HG02623 (cell line): ENCODE measurements around the gene CAPN1.
"Not testable (repeated sequence)": the region's sequence is repeated elsewhere in the genome, so short reads cannot be mapped to it uniquely, and the experiment has no call there.

Source experiments
- ATAC-seq: cut with Tn5 transposase; IDR thresholded peaks from one replicate; pipeline ENCODE4 v1.9.1; 2021; ENCODE audit warnings: moderate library complexity; ENCODE audit not compliant: unreplicated experiment

The CAPN1 gene

DNA sequence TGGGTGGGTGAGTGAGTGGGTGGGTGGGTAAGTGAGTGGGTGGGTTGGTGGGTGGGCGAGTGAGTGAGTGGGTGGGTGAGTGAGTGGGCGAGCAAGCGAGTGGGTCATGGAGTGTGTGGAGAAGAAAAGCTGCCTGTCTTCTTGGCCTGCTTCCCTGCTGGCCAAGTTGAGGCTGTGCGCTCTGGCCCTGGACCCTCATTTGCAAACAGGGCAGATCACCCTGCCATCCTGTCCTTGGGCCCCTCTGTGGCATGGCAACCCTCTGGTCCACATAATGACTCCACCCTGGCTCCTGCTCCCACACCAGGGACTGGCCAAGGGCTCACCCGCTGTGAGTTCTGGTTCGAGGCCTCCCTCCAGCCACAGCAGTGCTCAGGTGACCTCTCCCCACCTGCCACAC lies 35.1 kb downstream of the CAPN1 start:
- ATAC-seq = no peak

DNA sequence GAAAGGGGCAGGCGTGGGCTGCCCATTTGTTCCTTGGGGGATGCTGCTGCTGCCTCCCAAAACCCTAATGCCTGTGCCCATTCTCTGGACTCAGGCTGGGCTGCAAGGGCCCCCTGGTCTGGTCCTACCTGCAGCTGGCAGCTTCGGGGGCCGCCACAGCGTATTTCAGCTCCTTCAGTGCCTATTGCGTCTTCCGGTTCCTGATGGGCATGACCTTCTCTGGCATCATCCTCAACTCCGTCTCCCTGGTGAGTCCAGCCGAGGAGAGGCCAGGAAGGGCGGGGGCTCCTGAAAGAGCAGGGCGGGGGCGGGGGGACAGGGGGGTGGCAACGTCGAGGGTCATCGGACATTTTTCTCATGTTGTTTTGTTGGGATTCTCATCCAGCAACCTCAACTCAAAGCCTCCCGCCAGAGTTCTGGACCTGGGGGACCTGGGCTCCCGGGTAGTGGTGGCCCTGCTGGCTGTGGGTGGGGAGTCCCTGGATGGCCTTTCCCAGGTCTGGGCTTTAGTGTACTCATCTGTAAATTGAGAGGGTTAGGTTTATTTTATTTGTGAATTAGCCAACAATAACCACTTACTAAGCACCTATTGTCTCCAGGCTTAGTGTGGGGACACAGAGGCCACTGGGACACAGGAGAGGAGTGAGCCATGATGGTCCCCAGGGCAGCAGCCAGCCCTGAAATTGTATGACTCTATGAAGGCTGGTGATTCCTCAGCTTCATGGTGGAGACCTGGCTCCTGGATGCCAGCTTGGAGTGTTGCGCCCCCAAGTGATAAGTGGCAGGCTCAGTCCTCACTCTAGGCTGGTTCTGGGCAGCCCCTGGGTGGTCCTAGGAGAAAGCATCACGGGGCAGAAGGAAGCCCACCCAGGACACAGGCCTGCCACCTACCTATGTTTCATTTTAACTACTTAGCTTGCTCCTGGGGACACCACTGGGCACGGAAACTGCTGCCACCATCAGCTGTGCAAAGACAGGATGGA lies 36.0 kb downstream of the CAPN1 start:
- ATAC-seq = no peak

DNA sequence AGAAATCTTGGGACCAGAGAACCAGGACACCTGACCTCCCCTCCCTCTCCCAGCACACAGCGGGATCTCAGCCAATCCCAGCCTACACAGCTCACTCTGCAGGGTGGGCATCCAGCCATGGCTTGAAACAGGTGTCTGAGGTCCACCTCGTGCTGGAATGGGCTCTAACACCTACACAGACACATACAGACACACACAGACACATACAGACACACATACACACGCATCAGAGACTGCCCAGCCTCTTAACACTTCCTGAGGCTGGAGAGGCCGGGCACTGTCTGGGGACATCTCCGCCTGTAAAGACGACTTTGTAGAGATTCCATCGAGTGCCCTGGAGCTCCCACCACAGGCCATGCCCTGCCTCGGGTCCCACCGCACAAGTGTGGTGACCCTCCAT lies 36.7 kb downstream of the CAPN1 start:
- no peak for ATAC-seq

DNA sequence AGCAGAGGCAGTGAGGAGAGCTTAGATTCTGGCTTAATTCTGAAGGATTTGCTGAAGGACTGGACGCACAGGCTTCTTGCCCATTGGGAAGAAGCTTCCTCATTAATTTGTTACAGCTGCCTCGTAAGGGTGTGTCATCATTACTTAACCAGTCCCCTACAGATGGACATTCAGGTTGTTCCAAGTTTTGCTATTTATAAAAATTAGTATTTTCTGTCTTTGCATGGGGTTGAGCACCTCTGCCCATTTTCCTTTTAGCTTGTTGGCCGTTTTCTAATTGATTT lies 38.1 kb downstream of the CAPN1 start:
- no peak for ATAC-seq

DNA sequence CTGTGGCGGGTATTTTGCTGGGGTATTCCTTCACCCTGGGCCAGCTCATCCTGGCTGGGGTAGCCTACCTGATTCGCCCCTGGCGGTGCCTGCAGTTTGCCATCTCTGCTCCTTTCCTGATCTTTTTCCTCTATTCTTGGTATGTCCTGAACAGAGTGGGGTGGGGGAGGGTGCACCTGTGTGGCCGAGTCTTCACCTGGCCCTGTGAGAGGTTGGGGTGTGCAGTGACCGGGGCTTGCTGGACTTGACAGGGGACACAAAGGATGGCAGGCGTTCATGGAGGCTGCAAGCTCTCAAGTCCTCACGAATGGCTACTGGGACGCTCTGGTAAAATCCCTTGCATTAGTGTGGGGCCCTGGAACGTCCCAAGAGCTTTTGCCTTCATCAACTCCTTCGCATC lies 39.3 kb downstream of the CAPN1 start:
- ATAC-seq = no peak

DNA sequence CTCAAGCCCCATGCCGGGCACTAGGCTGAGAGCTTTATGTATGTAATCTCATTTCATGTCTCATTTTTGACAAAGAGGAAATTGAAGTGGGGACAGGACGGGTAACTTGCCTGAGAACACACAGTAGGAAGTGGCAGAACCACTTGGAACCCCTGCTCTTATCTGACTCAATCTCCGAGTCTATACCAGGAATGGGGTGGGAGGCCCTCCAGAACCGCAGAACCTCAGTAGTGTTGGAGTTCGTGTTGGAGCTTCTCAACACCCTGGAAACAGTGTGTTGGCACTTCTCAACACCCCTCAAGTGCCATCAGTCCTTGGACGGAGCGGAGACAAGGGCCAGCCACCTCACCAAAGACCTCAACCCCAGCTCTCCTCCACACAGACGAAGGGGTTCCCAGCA lies 41.3 kb downstream of the CAPN1 start:
- ATAC-seq = no peak

DNA sequence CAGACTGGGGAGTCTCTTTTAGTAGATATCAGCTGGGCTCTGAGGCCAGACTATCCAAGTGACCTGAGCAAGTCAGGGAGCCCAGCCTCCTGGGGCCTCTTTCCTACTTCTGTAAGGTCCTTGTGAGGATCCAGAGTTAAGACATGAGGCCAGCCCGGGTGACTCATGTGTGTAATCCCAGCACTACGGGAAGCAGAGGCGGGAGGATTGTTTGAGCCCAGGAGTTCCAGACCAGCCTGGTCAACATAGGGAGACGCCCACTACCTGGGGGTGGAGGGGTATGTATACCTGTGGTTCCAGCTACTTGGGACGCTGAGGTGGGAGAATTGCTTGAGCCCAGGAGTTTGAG lies 43.2 kb downstream of the CAPN1 start:
- no peak for ATAC-seq

DNA sequence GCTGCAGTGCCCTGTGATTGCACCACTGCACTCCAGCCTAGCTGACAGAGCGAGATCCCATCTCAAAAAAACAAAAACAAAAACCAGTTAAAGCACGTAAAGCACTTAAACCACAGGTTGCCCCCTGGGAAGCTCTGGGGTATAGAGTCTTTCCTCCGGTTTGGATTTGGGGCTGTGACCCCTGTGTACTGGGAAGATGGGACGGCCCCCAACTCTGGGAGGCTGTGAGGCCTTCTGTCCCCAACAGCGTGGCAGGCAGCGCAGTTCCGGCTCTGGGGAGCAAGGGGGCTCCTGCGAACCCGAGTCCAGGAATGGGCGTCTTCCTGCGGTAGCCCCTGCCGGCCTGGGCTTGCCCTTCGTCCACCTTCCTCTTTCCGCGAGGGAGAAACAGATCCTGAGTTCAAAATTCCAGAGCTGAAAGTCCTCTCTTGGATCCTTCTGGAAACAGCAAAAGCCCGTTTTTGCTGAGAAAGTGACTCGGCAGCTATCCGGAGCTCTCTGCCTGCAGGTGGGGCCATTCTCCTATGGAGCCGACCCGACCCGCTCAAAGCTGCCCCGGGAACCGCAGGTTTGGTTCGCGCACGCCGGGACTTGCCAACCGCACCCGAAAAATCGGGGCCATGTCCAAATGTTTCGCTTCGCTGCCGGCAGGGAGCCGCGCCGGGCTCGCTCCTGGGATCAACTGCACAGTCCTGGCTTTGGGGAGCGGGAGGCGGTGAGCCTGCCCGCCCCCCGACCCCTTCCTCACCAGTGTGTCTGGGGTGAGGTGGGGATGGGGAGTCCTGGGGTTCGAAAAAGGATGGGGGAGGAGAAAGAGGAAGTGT lies 43.8 kb downstream of the CAPN1 start:
- no peak for ATAC-seq

DNA sequence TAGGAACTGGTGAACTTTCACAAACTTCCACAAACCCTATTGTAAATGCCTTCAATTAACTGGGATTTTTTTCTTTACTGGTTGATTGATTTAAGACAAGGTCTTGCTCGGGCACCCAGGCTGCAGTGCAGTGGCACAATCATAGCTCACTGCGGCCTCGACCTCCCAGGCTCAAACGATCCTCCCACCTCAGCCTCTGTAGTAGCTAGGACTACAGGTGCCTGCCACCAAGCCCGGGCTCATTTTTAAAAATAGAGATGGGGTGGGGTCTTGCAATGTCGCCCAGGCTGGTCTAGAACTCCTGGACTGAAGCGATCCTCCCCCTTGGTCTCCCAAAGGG lies 44.3 kb downstream of the CAPN1 start:
- ATAC-seq = no peak

DNA sequence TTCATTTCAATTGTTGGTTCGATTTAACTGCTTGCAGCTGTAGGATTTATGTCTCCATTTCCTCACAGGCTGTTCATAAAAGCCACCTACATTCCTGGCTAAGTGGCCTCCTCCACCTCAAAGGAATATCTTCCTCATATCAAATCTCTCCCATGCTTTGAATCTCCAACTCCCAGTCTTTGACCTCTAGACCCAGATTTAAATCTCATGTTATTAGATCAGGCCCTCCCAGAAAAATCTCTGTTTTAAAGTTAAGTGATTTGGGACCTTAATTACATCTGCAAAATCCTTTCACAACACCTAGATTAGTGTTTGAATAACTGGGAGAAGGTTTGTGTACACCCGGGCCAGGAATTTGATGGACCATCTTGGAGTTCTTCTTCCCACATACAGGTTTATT lies 46.2 kb downstream of the CAPN1 start:
- no peak for ATAC-seq

DNA sequence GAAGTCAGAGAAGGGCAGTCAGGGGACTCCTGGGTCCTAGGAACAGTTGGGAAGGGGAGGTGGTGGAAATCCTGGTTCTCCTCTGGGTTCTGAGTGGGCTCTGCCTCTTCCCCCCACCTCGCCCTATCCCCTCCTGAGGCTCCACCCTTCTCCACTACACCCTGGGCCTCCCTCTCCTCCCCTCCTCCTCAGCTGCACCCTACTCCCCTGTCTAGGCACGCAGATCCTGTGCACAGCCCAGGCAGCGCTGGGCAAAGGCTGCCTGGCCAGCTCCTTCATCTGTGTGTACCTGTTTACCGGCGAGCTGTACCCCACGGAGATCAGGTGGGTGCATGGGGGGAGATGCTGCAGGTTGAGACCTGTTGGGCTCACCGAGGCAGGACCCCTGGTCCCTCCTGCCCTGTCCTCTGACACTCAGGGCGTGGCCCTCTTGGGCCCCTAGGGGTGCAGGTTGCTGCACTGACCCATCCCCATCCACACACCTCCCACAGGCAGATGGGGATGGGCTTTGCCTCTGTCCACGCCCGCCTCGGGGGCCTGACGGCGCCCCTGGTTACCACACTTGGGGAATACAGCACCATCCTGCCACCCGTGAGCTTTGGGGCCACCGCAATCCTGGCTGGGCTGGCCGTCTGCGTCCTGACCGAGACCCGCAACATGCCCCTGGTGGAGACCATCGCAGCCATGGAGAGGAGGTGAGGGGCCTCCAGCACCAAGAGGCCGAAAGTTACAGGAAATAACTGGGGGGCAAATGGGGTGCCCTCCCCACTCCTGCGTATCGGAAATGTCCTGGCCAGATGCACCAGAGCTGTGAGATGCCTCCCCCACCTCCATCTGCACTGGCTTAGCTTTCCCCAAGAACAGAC lies 54.7 kb downstream of the CAPN1 start:
- no peak for ATAC-seq

DNA sequence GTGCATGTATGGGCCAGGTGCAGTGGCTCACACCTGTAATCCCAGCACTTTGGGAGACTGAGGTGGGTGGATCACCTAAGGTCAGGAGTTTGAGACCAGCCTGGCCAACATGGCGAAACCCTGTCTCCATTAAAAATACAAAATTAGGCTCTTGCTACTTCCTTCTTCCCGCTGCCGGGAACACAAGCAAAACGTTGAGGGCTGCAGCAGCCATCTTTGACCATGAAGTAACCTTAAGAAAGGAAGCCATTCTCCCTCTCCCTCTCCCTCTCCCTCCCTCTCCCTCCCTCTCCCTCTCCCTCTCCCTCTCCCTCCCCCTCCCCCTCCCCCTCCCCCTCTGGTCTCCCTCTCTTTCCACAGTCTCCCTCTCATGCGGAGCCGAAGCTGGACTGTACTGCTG lies 56.6 kb downstream of the CAPN1 start:
- ATAC-seq = not testable (repeated sequence)

DNA sequence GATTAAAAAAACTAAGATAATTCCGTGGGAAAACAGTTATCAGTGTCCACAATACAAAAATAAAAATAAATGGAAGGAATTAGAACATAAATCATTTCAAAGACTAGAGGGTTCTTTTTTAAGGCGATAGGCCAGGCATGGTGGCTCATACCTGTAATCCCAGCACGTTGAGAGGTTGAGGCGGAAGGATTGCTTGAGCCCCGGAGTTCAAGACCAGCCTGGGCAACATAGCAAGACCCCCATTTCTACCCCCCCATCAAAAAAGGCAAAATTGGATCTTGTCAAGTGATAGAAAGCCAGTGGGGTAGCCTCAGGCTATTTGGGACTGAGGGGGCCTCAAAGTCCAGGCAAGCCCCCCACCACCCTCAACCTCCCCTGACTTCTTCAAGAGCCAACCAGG lies 59.4 kb downstream of the CAPN1 start:
- no peak for ATAC-seq

DNA sequence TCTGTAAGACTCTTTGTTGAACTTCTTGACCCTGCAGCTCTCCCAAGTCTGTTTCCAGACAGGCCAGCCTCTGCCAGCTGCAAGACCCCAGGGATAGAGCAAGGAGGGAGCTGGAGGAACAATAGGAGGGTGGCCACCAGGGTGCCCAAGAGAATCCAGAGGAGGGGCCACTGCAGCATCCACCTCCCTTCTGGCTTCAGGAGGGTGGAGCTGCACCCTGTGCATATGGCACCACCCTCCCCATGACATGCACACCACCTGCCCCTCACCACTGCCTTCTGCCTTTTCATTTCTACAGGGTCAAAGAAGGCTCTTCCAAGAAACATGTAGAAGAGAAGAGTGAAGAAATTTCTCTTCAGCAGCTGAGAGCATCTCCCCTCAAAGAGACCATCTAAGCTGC lies 60.0 kb downstream of the CAPN1 start:
- no peak for ATAC-seq

DNA sequence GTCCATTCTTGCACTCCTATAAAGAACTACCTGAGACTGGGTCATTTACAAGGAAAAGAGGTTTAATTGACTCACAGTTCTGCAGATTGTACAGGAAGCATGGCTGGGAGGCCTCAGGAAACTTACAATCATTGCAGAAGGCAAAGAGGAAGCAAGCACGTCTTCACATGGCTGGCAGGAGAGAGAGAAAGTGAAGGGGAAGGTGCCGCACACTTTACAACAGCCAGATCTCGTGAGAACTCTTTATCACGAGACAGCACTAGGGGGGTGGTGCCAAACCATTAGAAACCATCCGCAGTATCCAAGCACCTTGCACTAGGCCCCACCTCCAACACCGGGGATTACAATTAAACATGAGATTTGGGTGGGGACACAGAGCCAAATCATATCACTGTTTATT lies 60.7 kb downstream of the CAPN1 start:
- ATAC-seq = no peak

DNA sequence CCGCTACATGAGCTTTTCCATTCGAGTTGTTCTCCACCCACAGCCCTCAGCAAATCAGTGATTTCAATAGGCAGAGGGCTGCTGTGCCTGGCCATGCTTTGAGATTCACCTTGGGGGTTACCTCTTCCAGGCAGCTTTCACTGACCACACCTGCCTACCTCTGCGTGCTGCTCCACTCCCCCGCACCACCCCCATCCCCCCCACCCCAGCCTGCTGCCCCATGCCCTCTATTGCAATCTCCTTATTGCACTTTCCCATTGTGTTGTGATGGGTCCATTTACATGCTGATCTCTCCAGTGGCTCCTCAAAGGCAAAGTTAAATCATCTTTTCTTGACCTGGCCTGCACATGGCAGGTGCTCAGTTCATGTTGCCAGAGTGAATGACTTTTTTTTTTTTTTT lies 62.1 kb downstream of the CAPN1 start:
- ATAC-seq = no peak

DNA sequence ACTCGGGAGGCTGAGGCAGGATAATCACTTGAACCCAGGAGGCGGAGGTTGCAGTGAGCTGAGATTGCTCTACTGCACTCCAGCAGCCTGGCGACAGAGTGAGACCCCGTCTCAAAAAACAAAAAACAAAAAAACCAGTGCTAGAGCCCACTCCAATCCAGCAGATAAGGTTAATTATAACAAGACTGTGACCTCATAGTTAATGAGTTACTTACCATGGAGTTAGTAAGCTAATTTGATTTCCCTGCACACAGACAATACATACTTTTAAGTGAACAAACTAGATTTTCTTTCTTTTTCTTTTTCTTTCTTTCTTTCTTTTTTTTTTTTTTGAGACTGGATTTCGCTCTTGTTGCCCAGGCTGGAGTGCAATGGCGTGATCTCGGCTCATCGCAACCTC lies 63.3 kb downstream of the CAPN1 start:
- ATAC-seq = not testable (repeated sequence)

DNA sequence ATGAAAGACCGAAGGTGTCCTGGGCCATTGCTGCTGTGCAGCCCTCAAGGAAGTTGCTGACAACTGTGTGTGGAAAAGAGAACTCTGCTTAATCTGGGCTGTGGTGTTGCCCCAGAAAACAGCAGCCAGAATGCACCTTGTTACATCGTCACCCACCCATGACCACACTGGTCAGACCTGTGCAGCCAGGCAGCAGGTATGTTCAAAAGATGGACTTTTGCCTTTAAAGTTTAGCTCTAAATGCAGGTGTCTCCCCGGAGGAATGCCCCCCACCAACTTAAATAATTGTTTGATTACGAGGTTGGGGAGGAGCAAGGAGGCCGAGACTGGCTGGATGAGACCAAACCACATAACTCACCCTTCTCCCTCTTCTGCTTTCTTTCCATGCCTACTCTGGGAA lies 64.8 kb downstream of the CAPN1 start:
- no peak for ATAC-seq

DNA sequence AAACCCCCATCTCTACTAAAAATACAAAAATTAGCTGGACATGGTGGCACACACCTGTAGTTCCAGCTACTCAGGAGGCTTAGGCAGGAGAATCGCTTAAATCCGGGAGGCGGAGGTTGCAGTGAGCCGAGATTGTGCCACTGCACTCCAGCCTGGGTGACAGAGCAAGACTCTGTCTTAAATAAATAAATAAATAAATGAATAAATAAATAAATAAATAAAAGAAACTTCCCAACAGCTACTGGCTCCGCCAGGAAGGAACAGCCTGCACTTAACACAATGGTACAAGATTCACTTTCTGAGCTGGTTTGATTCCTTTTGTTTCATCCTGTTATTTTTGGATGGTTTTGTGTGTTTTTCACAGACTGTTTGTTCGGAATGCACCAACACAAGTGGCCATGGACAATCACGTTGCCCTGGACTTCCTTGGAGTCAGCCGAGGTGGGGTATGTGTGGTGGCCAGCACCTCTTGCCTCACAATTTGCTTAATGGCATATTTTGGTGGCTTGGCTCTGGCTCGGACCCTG lies 66.5 kb downstream of the CAPN1 start:
- ATAC-seq = not testable (repeated sequence)

DNA sequence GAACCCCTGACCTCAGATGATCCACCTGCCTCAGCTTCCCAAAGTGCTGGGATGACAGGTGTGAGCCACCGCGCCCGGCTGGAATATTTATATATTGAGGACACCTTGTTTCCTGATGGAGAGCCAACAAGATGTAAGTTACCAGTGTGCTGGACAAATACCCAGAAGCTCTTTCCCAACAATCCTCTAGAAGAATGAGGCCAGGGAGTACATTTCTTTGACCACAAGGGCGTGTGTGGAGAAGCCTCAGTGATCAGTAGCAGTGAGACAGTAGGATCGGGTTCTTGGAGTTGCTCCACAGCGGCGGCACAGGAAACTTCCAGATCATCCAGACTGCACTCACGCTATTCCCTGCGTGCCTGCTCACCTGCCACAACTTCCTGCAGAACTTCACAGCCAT lies 69.7 kb downstream of the CAPN1 start:
- no peak for ATAC-seq

DNA sequence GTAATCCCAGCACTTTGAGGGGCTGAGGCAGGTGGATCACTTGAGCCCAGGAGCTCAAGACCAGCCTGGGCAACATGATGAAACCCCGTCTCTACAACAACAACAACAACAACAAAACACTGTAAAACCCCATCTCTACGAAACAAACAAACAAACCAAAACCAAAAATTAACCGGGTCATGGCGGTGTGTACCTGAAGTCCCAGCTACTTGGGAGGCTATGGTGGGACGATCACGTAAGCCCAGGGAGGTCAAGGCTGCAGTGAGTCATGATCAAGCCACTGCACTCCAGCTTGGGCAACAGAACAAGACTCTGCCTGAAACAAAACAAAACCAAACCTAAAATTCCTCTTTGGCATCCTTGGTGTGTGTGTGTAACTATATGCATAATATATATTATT lies 73.0 kb downstream of the CAPN1 start:
- ATAC-seq = no peak
